WTC11 (cell line): ENCODE results near the gene DRD1. TPM values are rescaled to one million over a fixed set of nuclear protein-coding genes. Genes with fewer than 3 reads are reported as not detected.
A peak's percentile ranks its signal among the peaks of the same experiment; 100 is the strongest.

ENCODE experiments used
- ATAC-seq: fragments of 200-7000 bp; cut with Tn5 transposase; 2 replicates; pipeline ENCODE4 v1.10.0; 2021; ENCODE audit warnings: mild to moderate bottlenecking, moderate library complexity
- CTCF ChIA-PET: fragments of 300-600 bp; sonication (Branson Sonifier 250); formaldehyde crosslinking; loops from one replicate; lab custom pipeline; 2021; ENCODE audit warnings: antibody characterized with exemption; lab: Charles Lee
- POLR2A ChIA-PET: fragments of 350-600 bp; sonication (Branson Sonifier 250); formaldehyde crosslinking; loops from one replicate; lab custom pipeline; 2021; ENCODE audit warnings: antibody characterized with exemption; lab: Charles Lee
- DNase-seq: peaks from one replicate; pipeline ENCODE4 v3.0.0; 2021; ENCODE audit warnings: low spot score
- H3K27ac Mint-ChIP-seq: 2 replicates; pipeline ENCODE4 v1.8.0; 2021; ENCODE audit warnings: mixed read lengths
- H3K27me3 Mint-ChIP-seq: 2 replicates; pipeline ENCODE4 v1.8.0; 2021; ENCODE audit warnings: low read depth, mild to moderate bottlenecking, moderate library complexity, mixed read lengths
- H3K36me3 Mint-ChIP-seq: 2 replicates; pipeline ENCODE4 v1.8.0; 2021; ENCODE audit warnings: mixed read lengths
- H3K4me1 Mint-ChIP-seq: 2 replicates; pipeline ENCODE4 v1.8.0; 2022; ENCODE audit warnings: mixed read lengths
- H3K4me3 Mint-ChIP-seq: 2 replicates; pipeline ENCODE4 v1.8.0; 2021; ENCODE audit warnings: mild to moderate bottlenecking, moderate library complexity, mixed read lengths
- H3K9me3 Mint-ChIP-seq: 2 replicates; pipeline ENCODE4 v1.8.0; 2021; ENCODE audit warnings: mixed read lengths
- E2F5 ChIP-seq: sonication (generic); formaldehyde crosslinking; IDR thresholded peaks from 2 replicates; pipeline ENCODE4 v1.8.1; 2022; ENCODE audit warnings: mild to moderate bottlenecking, moderate library complexity, missing genetic modification reagents
- IRF2 ChIP-seq: sonication (generic); formaldehyde crosslinking; IDR thresholded peaks from 2 replicates; pipeline ENCODE4 v1.8.0; 2022; ENCODE audit warnings: low read depth, missing genetic modification reagents, borderline replicate concordance
- SMAD3 ChIP-seq: sonication (generic); formaldehyde crosslinking; IDR thresholded peaks from 2 replicates; pipeline ENCODE4 v1.8.0; 2022; ENCODE audit warnings: missing genetic modification reagents, mild to moderate bottlenecking, borderline replicate concordance
- SOX15 ChIP-seq: fragments of 250-450 bp; sonication (Bioruptor Pico); IDR thresholded peaks from 2 replicates; pipeline ENCODE4 v1.9.0; 2021; ENCODE audit warnings: mild to moderate bottlenecking
- ZNF121 ChIP-seq: sonication (generic); formaldehyde crosslinking; IDR thresholded peaks from 2 replicates; pipeline ENCODE4 v1.8.0; 2023; ENCODE audit warnings: missing genetic modification reagents
- ZNF138 ChIP-seq: sonication (generic); formaldehyde crosslinking; conservative IDR thresholded peaks from 2 replicates; pipeline ENCODE4 v1.8.1; 2022; ENCODE audit warnings: mild to moderate bottlenecking, moderate library complexity, missing genetic modification reagents
- ZNF416 ChIP-seq: fragments of 250-450 bp; sonication (Bioruptor Pico); IDR thresholded peaks from 2 replicates; pipeline ENCODE4 v1.9.0; 2021; ENCODE audit warnings: mild to moderate bottlenecking, inconsistent platforms
- ZNF425 ChIP-seq: fragments of 250-450 bp; sonication (Bioruptor Pico); conservative IDR thresholded peaks from 2 replicates; pipeline ENCODE4 v1.9.0; 2021; ENCODE audit warnings: mild to moderate bottlenecking
- ZNF671 ChIP-seq: fragments of 250-450 bp; sonication (Bioruptor Pico); IDR thresholded peaks from 2 replicates; pipeline ENCODE4 v1.8.0; 2021; ENCODE audit warnings: mild to moderate bottlenecking
- total RNA-seq: library from RNA; stranded (reverse); gene quantifications from 3 replicates; pipeline ENCODE4 v1.2.3, GENCODE V29; 2021
- TF ChIP-seq, protein P1 (sequence below): sonication (generic); formaldehyde crosslinking; IDR thresholded peaks from 2 replicates; pipeline ENCODE4 v1.8.0; 2023; ENCODE audit warnings: missing genetic modification reagents, mild to moderate bottlenecking, borderline replicate concordance
- TF ChIP-seq, protein P2 (sequence below): sonication (generic); formaldehyde crosslinking; IDR thresholded peaks from 2 replicates; pipeline ENCODE4 v1.8.0; 2022; ENCODE audit warnings: mild to moderate bottlenecking, missing genetic modification reagents

DRD1 gene
- total RNA-seq, 1 experiment from 2014 or later, result 0.07 TPM

DNA sequence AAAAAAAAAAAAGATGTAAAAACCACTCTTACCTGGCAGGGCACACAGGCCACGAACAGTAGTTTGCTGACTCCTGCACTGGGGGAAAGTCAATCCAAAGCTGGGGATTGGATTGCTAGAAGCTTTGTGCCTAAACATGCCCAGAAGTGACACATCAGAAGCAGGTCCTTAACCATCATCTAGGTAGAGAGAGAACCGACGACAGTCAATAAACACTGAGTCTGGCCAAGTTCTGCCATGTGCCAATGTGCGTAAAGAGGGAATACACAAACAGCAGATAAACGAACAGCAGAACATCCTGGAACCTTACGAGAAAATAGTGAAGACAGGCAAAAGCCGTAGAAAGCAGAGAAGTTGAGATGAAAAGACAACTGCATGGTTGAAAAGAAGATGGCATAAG lies 49.3 kb upstream of the DRD1 start (continued):
- no peak for TF ChIP-seq IRF2 (CRISPR knock-in tag)

DNA sequence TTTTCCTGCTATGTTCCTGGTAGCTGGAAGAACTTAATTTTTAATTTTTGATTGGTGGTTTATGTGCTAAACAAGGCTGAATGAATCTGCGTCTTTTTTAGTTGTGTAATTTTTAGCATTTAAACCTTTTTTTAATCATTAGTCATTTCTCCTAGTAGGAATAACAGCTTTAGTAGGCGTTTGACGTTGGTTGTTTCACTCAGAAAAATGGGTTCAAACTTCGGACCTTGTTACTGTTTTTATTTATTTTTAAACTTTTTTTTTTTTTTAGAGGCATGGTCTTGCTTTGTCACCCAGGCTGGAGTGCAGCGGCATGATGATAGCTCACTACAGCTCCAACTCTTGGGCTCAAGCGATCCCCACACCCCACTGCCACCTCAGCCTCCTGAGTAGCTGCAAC lies 47.2 kb upstream of the DRD1 start:
- H3K9me3 Mint-ChIP-seq, result no peaks in the 10 kb centered on the region
- H3K27ac Mint-ChIP-seq, result no peak overlapping the region
- no peaks in the 10 kb centered on the region for H3K27me3 Mint-ChIP-seq
- ChIA-PET POLR2A (interaction anchor here (0.6 kb wide), 1 partner anchor 193 kb away, joined by 3 read pairs; no protein-coding TSS in a partner anchor), CTCF (interaction anchor here (0.8 kb wide), 1 partner anchor 27 kb away, joined by 3 read pairs; no protein-coding TSS in a partner anchor)
- DNase-seq (no peak), ATAC-seq (no peak)
- H3K4me3 Mint-ChIP-seq, result no peak overlapping the region
- peaks cover 53% of the 10 kb centered on the region for H3K36me3 Mint-ChIP-seq
- peaks cover 11% of the 10 kb centered on the region for H3K4me1 Mint-ChIP-seq
- no peak for TF ChIP-seq ZNF416
- no peak for TF ChIP-seq SMAD3 (CRISPR knock-in tag)
- no peak for TF ChIP-seq E2F5 (CRISPR knock-in tag)
- TF ChIP-seq ZNF121 (CRISPR knock-in tag), result no peak
- TF ChIP-seq, protein P1, sequence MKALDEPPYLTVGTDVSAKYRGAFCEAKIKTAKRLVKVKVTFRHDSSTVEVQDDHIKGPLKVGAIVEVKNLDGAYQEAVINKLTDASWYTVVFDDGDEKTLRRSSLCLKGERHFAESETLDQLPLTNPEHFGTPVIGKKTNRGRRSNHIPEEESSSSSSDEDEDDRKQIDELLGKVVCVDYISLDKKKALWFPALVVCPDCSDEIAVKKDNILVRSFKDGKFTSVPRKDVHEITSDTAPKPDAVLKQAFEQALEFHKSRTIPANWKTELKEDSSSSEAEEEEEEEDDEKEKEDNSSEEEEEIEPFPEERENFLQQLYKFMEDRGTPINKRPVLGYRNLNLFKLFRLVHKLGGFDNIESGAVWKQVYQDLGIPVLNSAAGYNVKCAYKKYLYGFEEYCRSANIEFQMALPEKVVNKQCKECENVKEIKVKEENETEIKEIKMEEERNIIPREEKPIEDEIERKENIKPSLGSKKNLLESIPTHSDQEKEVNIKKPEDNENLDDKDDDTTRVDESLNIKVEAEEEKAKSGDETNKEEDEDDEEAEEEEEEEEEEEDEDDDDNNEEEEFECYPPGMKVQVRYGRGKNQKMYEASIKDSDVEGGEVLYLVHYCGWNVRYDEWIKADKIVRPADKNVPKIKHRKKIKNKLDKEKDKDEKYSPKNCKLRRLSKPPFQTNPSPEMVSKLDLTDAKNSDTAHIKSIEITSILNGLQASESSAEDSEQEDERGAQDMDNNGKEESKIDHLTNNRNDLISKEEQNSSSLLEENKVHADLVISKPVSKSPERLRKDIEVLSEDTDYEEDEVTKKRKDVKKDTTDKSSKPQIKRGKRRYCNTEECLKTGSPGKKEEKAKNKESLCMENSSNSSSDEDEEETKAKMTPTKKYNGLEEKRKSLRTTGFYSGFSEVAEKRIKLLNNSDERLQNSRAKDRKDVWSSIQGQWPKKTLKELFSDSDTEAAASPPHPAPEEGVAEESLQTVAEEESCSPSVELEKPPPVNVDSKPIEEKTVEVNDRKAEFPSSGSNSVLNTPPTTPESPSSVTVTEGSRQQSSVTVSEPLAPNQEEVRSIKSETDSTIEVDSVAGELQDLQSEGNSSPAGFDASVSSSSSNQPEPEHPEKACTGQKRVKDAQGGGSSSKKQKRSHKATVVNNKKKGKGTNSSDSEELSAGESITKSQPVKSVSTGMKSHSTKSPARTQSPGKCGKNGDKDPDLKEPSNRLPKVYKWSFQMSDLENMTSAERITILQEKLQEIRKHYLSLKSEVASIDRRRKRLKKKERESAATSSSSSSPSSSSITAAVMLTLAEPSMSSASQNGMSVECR (CRISPR knock-in tag), result no peak
- TF ChIP-seq, protein P2, sequence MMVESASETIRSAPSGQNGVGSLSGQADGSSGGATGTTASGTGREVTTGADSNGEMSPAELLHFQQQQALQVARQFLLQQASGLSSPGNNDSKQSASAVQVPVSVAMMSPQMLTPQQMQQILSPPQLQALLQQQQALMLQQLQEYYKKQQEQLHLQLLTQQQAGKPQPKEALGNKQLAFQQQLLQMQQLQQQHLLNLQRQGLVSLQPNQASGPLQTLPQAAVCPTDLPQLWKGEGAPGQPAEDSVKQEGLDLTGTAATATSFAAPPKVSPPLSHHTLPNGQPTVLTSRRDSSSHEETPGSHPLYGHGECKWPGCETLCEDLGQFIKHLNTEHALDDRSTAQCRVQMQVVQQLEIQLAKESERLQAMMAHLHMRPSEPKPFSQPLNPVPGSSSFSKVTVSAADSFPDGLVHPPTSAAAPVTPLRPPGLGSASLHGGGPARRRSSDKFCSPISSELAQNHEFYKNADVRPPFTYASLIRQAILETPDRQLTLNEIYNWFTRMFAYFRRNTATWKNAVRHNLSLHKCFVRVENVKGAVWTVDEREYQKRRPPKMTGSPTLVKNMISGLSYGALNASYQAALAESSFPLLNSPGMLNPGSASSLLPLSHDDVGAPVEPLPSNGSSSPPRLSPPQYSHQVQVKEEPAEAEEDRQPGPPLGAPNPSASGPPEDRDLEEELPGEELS (CRISPR knock-in tag), result no peak
- TF ChIP-seq SOX15, result no peak
- TF ChIP-seq ZNF671 (CRISPR knock-in tag), result no peak
- no peak for TF ChIP-seq ZNF138
- TF ChIP-seq, all 79 proteins: peak for 0

GRCh38 chr5:175489693-175490443 lies 45.9 kb upstream of the DRD1 start:
- Mint-ChIP-seq H3K27ac (peak overlapping the region; percentile 71; the same call in 1 of the 2 replicates), H3K27me3 (no peaks in the 10 kb centered on the region), H3K4me1 (peaks cover 11% of the 10 kb centered on the region), H3K4me3 (no peak overlapping the region), H3K9me3 (no peaks in the 10 kb centered on the region), H3K36me3 (peaks cover 51% of the 10 kb centered on the region)
- CTCF ChIA-PET, result interaction anchor here (1.2 to 1.4 kb wide), 2 partner anchors 22 to 25 kb away, joined by 3 to 4 read pairs; no protein-coding TSS in a partner anchor
- POLR2A ChIA-PET, result interaction anchor here (0.6 kb wide), 1 partner anchor 56 kb away, joined by 6 read pairs; no protein-coding TSS in a partner anchor
- no peak for ATAC-seq
- no peak for TF ChIP-seq ZNF425 (CRISPR knock-in tag)
- DNase-seq, result no peak
